ENCODE measurements around the gene DTNB. TPM values are rescaled to one million over a fixed set of nuclear protein-coding genes. Genes with fewer than 3 reads are reported as not detected.

Gene DTNB
- total and polyA plus RNA-seq, 2 donors (not counting 1 experiment from before 2014, with no cell fraction given): 5.1 to 5.4 TPM

DNA sequence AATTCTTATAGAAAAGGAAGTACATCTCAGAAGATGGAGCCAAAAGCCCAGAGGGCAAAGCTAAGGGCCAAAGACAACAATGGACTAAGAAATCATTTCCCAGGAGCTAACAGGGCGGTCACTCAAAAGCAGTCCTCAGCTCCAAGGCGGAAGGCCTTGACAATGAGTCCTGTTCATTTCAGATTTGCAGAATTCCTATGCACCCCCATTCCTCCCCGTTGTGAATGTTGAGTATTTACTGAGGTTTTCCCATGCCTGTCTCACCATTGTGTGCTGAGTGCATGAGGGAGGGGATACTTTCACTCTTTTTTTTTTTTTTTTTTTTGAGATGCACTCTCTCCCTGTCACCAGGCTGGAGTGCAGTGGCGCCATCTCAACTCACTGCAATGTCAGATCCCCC lies 18.8 kb upstream of the DTNB start:
- Histone ChIP-seq H3K4me2 (ENCODE audit: extremely low read depth, insufficient read depth, low read length) (no peak overlapping the region), H3K79me2 (ENCODE audit: control insufficient read depth, insufficient read depth, low read length) (no peaks in the 10 kb centered on the region), H3K27ac (ENCODE audit: insufficient read depth, low read length) (no peak overlapping the region), H3K27me3 (ENCODE audit: control insufficient read depth, insufficient read depth, low read length) (peaks cover under 1% of the 10 kb centered on the region), H3K4me1 (ENCODE audit: control insufficient read depth, extremely low read depth, insufficient read depth, low read length) (no peaks in the 10 kb centered on the region), H3K9me3 (ENCODE audit: control insufficient read depth, insufficient read depth, low read depth, low read length) (no peaks in the 10 kb centered on the region), H3K36me3 (ENCODE audit: control insufficient read depth, insufficient read depth, low read length) (no peaks in the 10 kb centered on the region), H4K20me1 (ENCODE audit: control insufficient read depth, extremely low read depth, insufficient read depth, low read length) (no peaks in the 10 kb centered on the region), H2AFZ (ENCODE audit: low read length) (no peak overlapping the region), H3K4me3 (replicated peaks in 1 of 4; ENCODE audit: control extremely low read depth in 1 of 4, insufficient read depth in 1 of 4, low read depth in 3 of 4, low read length in 4 of 4) (no peak overlapping the region), H3K9ac (ENCODE audit: insufficient read depth, low read length) (no peak overlapping the region)
- DNase-seq (ENCODE audit: low read depth in 2 of 2): no peak
- TF ChIP-seq, protein P1, sequence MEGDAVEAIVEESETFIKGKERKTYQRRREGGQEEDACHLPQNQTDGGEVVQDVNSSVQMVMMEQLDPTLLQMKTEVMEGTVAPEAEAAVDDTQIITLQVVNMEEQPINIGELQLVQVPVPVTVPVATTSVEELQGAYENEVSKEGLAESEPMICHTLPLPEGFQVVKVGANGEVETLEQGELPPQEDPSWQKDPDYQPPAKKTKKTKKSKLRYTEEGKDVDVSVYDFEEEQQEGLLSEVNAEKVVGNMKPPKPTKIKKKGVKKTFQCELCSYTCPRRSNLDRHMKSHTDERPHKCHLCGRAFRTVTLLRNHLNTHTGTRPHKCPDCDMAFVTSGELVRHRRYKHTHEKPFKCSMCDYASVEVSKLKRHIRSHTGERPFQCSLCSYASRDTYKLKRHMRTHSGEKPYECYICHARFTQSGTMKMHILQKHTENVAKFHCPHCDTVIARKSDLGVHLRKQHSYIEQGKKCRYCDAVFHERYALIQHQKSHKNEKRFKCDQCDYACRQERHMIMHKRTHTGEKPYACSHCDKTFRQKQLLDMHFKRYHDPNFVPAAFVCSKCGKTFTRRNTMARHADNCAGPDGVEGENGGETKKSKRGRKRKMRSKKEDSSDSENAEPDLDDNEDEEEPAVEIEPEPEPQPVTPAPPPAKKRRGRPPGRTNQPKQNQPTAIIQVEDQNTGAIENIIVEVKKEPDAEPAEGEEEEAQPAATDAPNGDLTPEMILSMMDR (conservative IDR thresholded peaks at IDR 0.05 in 1 of 2, IDR thresholded peaks at IDR 0.05 in 1 of 2; ENCODE audit: low read depth in 1 of 2, low read length in 2 of 2): no peak
- no peak for TF ChIP-seq EZH2 (IDR thresholded peaks at IDR 0.05; ENCODE audit: low read length, missing control alignments)

DNA sequence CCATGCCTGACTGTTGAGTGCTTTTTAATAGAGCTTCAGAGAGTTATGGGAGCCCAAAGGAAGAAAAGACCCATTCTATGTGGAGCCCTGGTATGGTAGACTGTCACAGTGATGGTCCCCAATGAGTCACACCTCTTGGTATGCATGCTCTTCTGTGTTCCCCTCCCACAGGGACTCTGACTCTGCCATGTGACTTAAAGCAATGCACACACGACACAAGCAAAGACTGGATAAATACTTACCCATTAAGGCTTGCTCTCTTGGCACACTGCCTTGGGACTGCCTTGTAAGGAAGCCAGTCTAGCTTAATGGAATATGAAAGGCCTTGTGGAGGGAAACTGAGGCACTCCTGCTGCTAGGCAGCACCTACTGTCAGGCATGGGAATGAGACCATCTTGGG lies 16.7 kb upstream of the DTNB start:
- peak in 1 of 2 donors; percentile 43 for DNase-seq (ENCODE audit: low read depth in 2 of 2)
- H3K36me3 ChIP-seq (ENCODE audit: control insufficient read depth, insufficient read depth, low read length): no peaks in the 10 kb centered on the region
- TF ChIP-seq, protein P1 (conservative IDR thresholded peaks at IDR 0.05 in 1 of 2, IDR thresholded peaks at IDR 0.05 in 1 of 2; ENCODE audit: low read depth in 1 of 2, low read length in 2 of 2): no peak
- no peak for TF ChIP-seq EZH2 (IDR thresholded peaks at IDR 0.05; ENCODE audit: low read length, missing control alignments)

DNA sequence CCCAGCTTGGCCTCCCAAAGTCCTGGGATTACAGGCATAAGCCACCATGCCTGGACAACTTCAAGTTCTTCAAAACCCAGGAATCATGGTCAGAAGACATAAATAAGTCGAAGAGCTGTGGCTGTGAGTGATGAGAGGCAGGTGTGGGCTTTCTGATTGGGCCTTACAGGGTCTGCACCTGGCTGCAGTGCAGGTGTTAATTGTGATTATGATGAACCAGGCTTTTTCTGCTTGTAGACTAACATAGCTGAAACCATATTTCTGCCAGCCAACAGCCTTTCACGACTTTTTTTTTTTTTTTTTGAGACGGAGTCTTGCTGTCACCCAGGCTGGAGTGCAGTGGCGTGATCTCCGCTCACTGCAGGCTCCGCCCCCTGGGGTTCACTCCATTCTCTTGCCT lies 14.9 kb upstream of the DTNB start:
- H3K9ac ChIP-seq (ENCODE audit: insufficient read depth, low read length): no peak overlapping the region
- no peak for DNase-seq (ENCODE audit: low read depth in 2 of 2)
- no peaks in the 10 kb centered on the region for H3K9me3 ChIP-seq (ENCODE audit: control insufficient read depth, insufficient read depth, low read depth, low read length)
- TF ChIP-seq, protein P1 (conservative IDR thresholded peaks at IDR 0.05 in 1 of 2, IDR thresholded peaks at IDR 0.05 in 1 of 2; ENCODE audit: low read depth in 1 of 2, low read length in 2 of 2): no peak
- no peak for TF ChIP-seq EZH2 (IDR thresholded peaks at IDR 0.05; ENCODE audit: low read length, missing control alignments)
- H3K36me3 ChIP-seq (ENCODE audit: control insufficient read depth, insufficient read depth, low read length): no peaks in the 10 kb centered on the region
- H3K27ac ChIP-seq (ENCODE audit: insufficient read depth, low read length): no peak overlapping the region
- no peak overlapping the region for H3K4me2 ChIP-seq (ENCODE audit: extremely low read depth, insufficient read depth, low read length)
- no peaks in the 10 kb centered on the region for H3K27me3 ChIP-seq (ENCODE audit: control insufficient read depth, insufficient read depth, low read length)
- no peaks in the 10 kb centered on the region for H3K4me1 ChIP-seq (ENCODE audit: control insufficient read depth, extremely low read depth, insufficient read depth, low read length)
- H3K79me2 ChIP-seq (ENCODE audit: control insufficient read depth, insufficient read depth, low read length): no peaks in the 10 kb centered on the region
- no peak overlapping the region for H3K4me3 ChIP-seq (replicated peaks in 1 of 4; ENCODE audit: control extremely low read depth in 1 of 4, insufficient read depth in 1 of 4, low read depth in 3 of 4, low read length in 4 of 4)
- no peaks in the 10 kb centered on the region for H4K20me1 ChIP-seq (ENCODE audit: control insufficient read depth, extremely low read depth, insufficient read depth, low read length)
- H2AFZ ChIP-seq (ENCODE audit: low read length): no peak overlapping the region

More for the DNA sequence above, 16.7 kb upstream of the DTNB start:
- no peak overlapping the region for H3K4me2 ChIP-seq (ENCODE audit: extremely low read depth, insufficient read depth, low read length)
- H3K9me3 ChIP-seq (ENCODE audit: control insufficient read depth, insufficient read depth, low read depth, low read length): no peaks in the 10 kb centered on the region
- no peaks in the 10 kb centered on the region for H3K79me2 ChIP-seq (ENCODE audit: control insufficient read depth, insufficient read depth, low read length)
- no peaks in the 10 kb centered on the region for H3K4me1 ChIP-seq (ENCODE audit: control insufficient read depth, extremely low read depth, insufficient read depth, low read length)
- H3K9ac ChIP-seq (ENCODE audit: insufficient read depth, low read length): no peak overlapping the region
- no peak overlapping the region for H2AFZ ChIP-seq (ENCODE audit: low read length)
- H3K27me3 ChIP-seq (ENCODE audit: control insufficient read depth, insufficient read depth, low read length): no peaks in the 10 kb centered on the region
- H4K20me1 ChIP-seq (ENCODE audit: control insufficient read depth, extremely low read depth, insufficient read depth, low read length): no peaks in the 10 kb centered on the region
- no peak overlapping the region for H3K27ac ChIP-seq (ENCODE audit: insufficient read depth, low read length)
- no peak overlapping the region for H3K4me3 ChIP-seq (replicated peaks in 1 of 4; ENCODE audit: control extremely low read depth in 1 of 4, insufficient read depth in 1 of 4, low read depth in 3 of 4, low read length in 4 of 4)

Data from fibroblast of lung (primary cell).